ENCODE measurements around the gene SLC7A14.

DNA sequence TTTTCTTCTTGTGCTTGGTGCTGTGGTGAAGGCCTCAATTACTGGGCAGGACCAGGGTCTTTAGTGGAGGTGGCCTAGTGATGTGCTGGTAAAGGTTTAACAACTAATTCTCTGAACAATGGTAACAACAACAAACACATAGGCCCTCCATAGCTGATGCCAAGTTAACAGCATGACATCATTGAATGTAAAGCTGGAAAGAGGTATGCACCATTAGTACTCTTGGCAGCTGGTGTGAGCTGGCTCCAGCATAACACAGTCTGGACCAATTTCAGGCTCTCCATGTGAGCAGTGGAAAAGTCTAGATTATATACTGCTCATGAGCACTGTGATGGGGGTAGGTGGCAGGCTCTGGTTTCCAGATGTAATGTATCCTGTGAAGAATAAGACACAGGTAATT, 61.8 kb downstream of the SLC7A14 start:
- TF ChIP-seq, protein P1, sequence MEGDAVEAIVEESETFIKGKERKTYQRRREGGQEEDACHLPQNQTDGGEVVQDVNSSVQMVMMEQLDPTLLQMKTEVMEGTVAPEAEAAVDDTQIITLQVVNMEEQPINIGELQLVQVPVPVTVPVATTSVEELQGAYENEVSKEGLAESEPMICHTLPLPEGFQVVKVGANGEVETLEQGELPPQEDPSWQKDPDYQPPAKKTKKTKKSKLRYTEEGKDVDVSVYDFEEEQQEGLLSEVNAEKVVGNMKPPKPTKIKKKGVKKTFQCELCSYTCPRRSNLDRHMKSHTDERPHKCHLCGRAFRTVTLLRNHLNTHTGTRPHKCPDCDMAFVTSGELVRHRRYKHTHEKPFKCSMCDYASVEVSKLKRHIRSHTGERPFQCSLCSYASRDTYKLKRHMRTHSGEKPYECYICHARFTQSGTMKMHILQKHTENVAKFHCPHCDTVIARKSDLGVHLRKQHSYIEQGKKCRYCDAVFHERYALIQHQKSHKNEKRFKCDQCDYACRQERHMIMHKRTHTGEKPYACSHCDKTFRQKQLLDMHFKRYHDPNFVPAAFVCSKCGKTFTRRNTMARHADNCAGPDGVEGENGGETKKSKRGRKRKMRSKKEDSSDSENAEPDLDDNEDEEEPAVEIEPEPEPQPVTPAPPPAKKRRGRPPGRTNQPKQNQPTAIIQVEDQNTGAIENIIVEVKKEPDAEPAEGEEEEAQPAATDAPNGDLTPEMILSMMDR (IDR thresholded peaks at IDR 0.05): no peak
- TF ChIP-seq EZH2 (IDR thresholded peaks at IDR 0.05; ENCODE audit: borderline replicate concordance, insufficient read depth, low read depth, low read length, poor library complexity, severe bottlenecking): no peak
